HPDE6-E6E7 (cell line): Measurements from ENCODE around the gene DEPDC1.
"Not testable (repeated sequence)": the region's sequence is repeated elsewhere in the genome, so short reads cannot be mapped to it uniquely, and the experiment has no call there.

Experiments used
- DNase-seq: peaks from one replicate; pipeline ENCODE4 v3.0.0; 2011; ENCODE audit warnings: missing footprints; ENCODE audit errors: extremely low spot score

DEPDC1 gene

GRCh38 chr1:68478662-68479061, 18.2 kb downstream of the DEPDC1 start:
- no peak for DNase-seq

- not testable (repeated sequence) for DNase-seq
These were observed 20.3 kb downstream of the DEPDC1 start for GRCh38 chr1:68476626-68477025.

DNA sequence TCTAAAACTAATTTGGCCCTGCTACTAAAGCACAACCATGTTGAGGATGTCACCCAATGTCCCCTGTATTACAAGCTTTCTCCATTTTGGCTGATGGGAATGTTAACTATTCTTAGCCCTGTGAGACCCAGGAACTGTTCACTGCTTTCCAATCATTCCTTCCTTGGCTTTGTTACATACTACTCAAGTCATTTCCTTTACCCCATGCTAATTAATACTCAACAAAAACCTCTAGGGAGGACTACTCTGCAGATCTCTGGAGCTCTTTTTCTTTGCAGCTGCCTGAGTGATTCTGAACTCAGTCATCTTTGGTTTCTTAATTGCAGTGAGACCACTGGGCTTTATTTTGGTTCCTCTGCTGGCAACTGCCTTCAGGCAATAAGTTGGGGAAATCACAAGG, 23.8 kb downstream of the DEPDC1 start:
- no peak for DNase-seq

- no peak for DNase-seq
These were observed 26.4 kb downstream of the DEPDC1 start for GRCh38 chr1:68470388-68470970.

DNA sequence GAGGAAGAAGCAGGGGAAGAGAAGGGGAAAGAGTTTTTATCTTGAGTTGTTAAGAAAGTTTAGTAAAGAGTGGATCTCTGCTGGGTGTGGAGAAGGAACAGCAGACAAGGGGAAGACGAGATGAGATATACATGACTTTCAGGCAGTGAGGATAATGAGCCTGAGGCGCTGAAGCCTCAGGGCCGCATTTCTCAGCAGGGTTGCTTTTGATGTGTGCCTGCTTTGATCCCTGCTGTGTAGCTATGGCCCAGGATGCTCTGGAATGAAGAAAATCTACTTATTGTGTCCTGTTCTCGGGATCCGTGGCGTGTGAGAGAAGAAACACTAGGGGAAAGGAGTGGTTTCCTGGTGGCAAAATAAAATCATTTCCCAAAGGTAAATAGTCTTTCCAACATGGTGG, 32.0 kb downstream of the DEPDC1 start:
- no peak for DNase-seq

- DNase-seq: no peak
These were observed 35.9 kb downstream of the DEPDC1 start for GRCh38 chr1:68460935-68461334.

DNA sequence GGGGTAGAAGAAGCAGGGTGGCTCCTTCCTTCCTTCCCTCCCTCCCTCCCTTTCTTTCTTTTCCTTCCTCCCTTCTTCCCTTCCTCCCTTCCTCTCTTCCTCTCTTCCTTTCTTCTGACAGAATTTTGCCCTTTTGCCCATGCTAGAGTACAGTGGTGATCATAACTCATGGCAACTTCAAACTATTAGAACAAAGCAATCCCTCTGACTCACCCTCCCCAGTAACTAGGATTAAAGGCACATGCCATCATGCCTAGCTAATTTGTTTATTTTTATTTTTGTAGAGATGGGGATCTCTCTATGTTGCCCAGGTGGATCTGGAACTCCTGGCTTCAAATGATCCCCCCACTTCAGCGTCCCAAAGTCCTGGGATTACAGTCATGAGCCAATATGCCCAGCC, 37.1 kb downstream of the DEPDC1 start:
- no peak for DNase-seq

DNA sequence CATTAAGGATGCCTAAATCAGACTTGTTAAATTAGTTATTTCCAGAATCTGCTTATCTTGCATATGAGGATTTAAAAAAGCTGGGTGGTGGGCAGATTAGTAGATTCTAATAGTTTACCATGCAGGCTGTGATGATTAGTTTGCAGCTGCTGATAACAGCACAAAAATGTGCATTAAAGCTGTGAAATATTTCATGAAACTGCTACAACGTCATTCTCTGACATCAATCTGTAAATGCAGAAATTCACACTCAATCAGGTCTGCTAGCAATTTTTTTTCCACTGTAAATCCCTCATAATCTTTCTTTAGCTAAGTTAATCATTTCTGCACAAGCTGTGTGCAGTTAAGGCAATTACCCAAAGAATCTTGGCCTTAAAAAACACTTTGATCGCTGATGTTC, 37.8 kb downstream of the DEPDC1 start:
- no peak for DNase-seq

- no peak for DNase-seq
These were observed 40.7 kb downstream of the DEPDC1 start for GRCh38 chr1:68456202-68456601.

DNA sequence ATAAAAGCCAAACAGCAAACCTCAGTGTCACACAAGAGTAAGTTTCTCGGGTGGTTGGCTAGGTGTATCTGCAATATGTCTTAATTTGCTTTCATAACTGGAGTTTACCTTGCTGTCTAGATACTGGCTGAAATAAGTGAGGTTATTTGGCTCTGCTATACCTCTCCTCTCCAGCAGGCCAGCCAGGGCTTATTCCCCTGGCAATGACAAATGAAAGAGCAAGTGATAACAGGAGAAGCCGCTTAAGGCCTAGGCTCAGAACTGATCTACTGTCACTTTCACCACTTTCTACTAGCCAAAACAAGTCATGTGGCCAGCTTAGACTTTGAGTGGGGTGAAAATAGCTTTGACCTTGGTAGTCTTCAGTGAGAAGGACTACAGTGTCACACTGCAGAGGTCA, 42.3 kb downstream of the DEPDC1 start:
- no peak for DNase-seq

- no peak for DNase-seq
These were observed 43.7 kb downstream of the DEPDC1 start for GRCh38 chr1:68453060-68453670.

DNA sequence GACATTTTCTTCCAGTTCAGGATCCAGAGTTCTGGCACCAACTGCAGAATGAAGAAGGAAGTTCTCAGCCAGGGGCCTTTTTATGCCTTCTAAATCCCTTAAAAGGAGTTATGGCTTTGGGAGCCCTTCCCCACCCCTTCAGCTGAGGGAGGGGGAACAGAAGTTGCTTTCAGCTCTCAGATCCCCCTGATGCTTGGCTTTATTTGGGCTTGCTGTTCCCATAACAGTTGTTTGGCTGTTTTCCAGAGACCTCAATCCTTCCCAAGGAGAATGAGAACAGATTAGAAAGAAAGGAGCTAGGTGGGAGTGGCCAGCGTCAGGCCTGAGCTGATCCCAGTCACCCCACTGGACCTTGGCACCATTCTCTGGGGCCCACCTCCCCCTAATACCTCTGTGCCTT, 47.0 kb downstream of the DEPDC1 start, which contains the start of gene RPE65:
Gene RPE65, minus strand, starts transcription at position 54 of the 400 bp plus-strand sequence. Its CDS starts 49 bp downstream, at position 5.
- no peak for DNase-seq

DNA sequence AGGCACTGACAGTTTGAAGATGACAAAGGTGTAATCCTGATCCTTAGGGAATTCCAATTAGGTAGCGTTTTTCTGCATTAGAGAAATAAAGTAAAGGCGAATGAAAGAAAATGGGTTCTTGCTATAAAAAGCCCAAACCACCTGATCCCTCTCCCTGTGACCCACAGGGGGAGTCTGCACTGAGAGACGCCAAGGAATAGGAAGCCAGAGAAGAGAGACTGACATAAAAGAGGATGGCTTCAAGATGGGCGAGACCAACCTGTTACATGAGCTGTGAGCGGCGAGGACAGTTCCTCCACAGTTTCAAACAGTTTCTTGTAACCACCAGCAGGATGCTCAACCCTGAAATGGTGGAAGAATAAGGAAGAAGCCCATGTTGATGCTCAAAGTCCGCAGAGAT, 48.5 kb downstream of the DEPDC1 start:
- DNase-seq: no peak

DNA sequence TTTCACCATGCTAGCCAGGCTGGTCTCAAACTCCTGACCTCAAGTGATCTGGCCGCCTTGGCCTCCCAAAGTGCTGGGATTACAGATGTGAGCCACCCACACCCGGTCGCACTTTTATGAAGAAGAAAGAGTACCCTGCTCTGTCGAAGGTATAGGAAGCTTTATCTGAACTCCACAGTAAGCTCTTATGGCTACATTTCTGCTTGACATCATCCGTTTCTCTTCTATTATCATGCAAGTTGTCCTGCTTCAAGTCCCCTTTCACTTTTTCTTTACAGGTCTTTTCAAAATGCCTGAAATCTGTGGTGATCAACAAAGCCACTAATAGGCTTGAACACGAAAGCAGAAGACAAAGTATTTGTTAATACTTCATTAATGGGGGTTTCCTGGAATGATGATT, 51.2 kb downstream of the DEPDC1 start:
- no peak for DNase-seq

DNA sequence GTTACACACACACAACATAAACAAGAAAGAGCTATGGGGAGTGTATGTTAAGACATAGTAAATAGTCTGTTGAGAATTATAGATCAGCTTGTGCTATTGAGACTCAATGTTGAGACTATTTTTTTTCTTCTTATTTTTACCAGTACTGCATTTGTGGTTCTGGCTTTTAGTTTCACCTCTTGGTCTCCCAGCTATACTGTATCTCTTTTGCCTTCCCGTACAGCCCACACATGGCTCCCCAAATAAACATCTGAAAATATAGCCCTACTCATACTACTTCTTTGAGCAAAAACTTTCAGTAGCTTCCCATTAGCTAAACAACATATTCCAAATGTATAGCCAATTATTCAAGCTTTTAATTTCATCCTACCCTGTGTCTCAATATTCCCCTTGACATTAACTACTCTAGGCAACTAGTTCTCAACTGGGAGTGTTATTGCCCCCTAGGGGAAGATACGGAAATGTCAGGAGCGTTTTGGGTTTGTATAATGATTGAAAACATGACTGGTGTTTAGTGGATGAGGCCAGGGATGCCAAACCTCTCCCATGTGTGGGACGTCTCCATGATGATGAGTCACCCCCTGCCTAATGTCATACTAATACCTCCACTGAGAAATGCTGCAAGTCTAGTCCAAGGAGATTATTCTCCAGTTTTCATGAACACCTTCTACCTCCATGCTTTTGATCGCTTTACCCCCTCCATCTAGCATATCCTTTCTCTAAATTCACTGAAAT, 53.9 kb downstream of the DEPDC1 start:
- DNase-seq: peak; percentile 44

DNA sequence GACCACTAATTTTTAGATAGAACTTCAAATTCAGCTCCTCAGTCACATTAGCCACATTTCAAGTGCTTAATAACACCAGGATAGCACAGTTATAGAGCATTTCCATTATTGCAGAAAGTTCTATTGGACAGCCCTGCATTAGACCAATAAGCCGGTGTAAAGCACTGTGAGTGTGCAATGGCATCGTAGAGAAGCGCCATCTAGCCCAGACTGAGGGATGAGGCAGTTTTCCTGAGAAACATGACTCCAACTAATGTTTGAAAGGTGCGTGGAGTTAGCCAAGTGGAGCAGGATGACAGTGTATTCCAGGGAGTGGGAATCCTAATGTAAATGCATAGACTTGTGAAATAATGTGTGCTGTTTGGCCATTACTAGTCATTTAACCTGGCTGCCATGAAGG, 54.9 kb downstream of the DEPDC1 start:
- DNase-seq: no peak

DNA sequence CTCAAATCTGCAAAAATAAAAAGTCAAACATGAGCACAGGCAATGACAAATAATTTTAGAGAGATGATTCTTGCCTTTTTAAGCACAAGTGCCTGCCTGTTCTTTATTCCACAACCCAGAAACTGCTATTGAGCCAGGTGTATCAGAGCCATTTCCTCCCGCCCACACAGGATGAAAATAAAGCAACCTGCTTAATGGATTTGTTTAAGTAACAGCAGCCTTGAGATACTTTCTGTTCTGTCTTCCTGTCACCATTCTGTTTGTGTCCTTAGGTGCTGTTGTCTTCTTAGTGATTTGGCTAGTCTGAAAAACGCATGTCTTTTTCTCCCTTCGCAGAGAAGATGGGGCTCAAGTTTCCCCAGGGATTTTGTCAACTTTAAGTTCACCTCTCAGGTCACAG, 58.6 kb downstream of the DEPDC1 start:
- no peak for DNase-seq

GRCh38 chr1:68433395-68433794, 63.5 kb downstream of the DEPDC1 start:
- no peak for DNase-seq

GRCh38 chr1:68431076-68431475, 65.8 kb downstream of the DEPDC1 start:
- no peak for DNase-seq

- no peak for DNase-seq
These were observed 67.6 kb downstream of the DEPDC1 start for GRCh38 chr1:68429233-68429808.

DNA sequence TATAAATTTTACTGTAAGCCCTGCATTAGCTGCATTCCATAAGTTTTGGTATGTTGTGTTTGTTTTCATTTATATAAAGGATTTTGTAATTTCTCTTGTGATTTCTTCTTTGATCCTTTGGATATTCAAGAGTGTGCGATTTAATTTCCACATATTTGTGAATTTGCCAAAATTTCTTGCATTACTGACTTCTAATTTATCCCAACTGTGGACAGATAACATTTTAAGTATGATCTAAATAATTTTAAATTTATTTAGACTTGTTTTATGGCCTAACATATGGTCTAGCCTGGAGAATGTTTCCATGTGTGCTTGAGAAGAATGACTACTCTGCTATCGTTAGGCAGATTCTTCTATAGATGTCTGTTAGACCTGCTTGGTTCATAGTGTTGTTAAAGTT, 70.3 kb downstream of the DEPDC1 start:
- DNase-seq: no peak
